ENCODE results near the gene SERINC5.
"Not testable (repeated sequence)": the region's sequence is repeated elsewhere in the genome, so short reads cannot be mapped to it uniquely, and the experiment has no call there.

The SERINC5 gene

GRCh38 chr5:80276186-80276585 lies 20.3 kb upstream of the SERINC5 start:
- no peak for TF ChIP-seq JUND (IDR thresholded peaks at IDR 0.05; ENCODE audit: low read depth)
- no peak for DNase-seq (ENCODE audit: low read depth in 1 of 2, low spot score in 1 of 2)
- in situ Hi-C loops (cut with HindIII; ENCODE audit: low pct_unique_long_range_greater_than_20kb, low sequenced_read_pairs): no loop called here

- DNase-seq (ENCODE audit: low read depth in 1 of 2, low spot score in 1 of 2): peak in 1 of 2 experiments; percentile 45
- in situ Hi-C loops (cut with HindIII; ENCODE audit: low pct_unique_long_range_greater_than_20kb, low sequenced_read_pairs): no loop called here
Observed at GRCh38 chr5:80275347-80275746, 19.5 kb upstream of the SERINC5 start.

GRCh38 chr5:80270543-80270942 lies 14.7 kb upstream of the SERINC5 start:
- in situ Hi-C loops (cut with HindIII; ENCODE audit: low pct_unique_long_range_greater_than_20kb, low sequenced_read_pairs): not testable (repeated sequence)

More at GRCh38 chr5:80275347-80275746, 19.5 kb upstream of the SERINC5 start:
- TF ChIP-seq JUND (IDR thresholded peaks at IDR 0.05; ENCODE audit: low read depth): no peak

GRCh38 chr5:80269991-80270438 lies 14.2 kb upstream of the SERINC5 start:
- no peak for TF ChIP-seq JUND (IDR thresholded peaks at IDR 0.05; ENCODE audit: low read depth)
- DNase-seq (ENCODE audit: low read depth in 1 of 2, low spot score in 1 of 2): no peak
- in situ Hi-C loops (cut with HindIII; ENCODE audit: low pct_unique_long_range_greater_than_20kb, low sequenced_read_pairs): no loop called here

More at GRCh38 chr5:80270543-80270942, 14.7 kb upstream of the SERINC5 start:
- DNase-seq (ENCODE audit: low read depth in 1 of 2, low spot score in 1 of 2): not testable (repeated sequence)

DNA sequence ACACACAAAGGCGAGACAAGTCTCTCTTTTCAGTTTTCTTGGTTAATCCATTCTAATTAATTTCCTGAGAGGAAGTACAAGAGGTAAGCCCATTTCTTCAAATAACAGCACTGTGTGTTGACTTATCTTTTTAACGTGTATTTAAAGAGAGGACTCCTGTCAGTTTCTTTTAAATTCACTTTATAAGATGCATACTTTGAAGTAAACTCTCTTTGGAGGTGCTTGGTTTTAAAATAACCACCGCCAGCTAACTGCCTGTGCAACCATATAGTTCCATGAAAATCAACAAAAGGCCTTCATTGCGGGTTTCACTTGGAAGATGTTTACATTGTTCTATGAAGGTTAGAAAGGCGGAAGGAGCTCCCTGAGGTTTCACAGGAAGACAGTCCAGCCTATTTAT lies 13.1 kb upstream of the SERINC5 start:
- in situ Hi-C loops (cut with HindIII; ENCODE audit: low pct_unique_long_range_greater_than_20kb, low sequenced_read_pairs): no loop called here
- TF ChIP-seq JUND (IDR thresholded peaks at IDR 0.05; ENCODE audit: low read depth): no peak
- no peak for DNase-seq (ENCODE audit: low read depth in 1 of 2, low spot score in 1 of 2)

DNA sequence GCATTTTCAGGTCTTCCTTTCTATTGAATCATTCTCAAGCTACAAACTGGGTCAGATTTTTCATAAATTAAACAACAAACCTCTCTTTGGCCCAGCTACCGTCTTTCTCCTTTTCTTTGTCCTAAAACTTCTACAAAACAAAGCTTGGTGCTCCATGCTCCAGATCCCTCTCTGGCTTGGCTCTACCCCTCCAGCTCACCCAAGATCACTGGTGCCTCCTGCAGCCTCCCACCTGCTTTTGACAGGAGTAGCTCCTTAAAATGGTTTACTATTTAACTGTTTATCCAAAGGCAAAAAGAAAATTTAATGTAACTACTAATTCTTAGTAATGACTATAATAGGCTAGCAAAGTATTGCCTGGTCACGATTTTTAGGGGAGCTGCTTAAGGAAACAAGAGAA lies 10.7 kb upstream of the SERINC5 start:
- no peak for TF ChIP-seq JUND (IDR thresholded peaks at IDR 0.05; ENCODE audit: low read depth)
- in situ Hi-C loops (cut with HindIII; ENCODE audit: low pct_unique_long_range_greater_than_20kb, low sequenced_read_pairs): no loop called here
- no peak for DNase-seq (ENCODE audit: low read depth in 1 of 2, low spot score in 1 of 2)

DNA sequence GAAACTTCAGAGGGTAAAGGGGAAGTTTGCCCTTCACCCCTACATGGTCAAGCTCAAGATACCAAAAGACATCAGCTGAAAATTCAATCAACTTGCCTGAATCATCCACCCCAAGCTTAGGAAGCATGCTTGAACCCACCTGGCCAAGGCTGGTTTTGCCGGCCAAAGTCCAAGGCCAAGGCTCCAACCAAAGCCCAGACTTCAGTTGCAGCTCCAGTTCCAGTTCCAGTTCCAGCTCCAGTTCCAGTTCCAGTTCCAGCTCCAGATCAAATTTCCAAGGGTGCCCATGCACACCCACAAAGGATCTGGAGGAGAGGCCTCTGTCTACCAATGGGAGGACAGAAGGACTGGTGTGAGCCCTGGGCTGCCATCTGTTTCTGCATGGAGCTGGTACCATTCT lies 4.6 kb upstream of the SERINC5 start:
- peak in 1 of 2 experiments; percentile 45 for DNase-seq (ENCODE audit: low read depth in 1 of 2, low spot score in 1 of 2)
- in situ Hi-C loops (cut with HindIII; ENCODE audit: low pct_unique_long_range_greater_than_20kb, low sequenced_read_pairs): no loop called here
- TF ChIP-seq JUND (IDR thresholded peaks at IDR 0.05; ENCODE audit: low read depth): no peak

- no peak for DNase-seq (ENCODE audit: low read depth in 1 of 2, low spot score in 1 of 2)
- in situ Hi-C loops (cut with HindIII; ENCODE audit: low pct_unique_long_range_greater_than_20kb, low sequenced_read_pairs): no loop called here
- no peak for TF ChIP-seq JUND (IDR thresholded peaks at IDR 0.05; ENCODE audit: low read depth)
Observed at GRCh38 chr5:80259511-80260203, 3.8 kb upstream of the SERINC5 start.

- DNase-seq (ENCODE audit: low read depth in 1 of 2, low spot score in 1 of 2): peak; percentile 63 to 68
- in situ Hi-C loops (cut with HindIII; ENCODE audit: low pct_unique_long_range_greater_than_20kb, low sequenced_read_pairs): no loop called here
- no peak for TF ChIP-seq JUND (IDR thresholded peaks at IDR 0.05; ENCODE audit: low read depth)
Observed at GRCh38 chr5:80255431-80255810, 427 bp downstream of the SERINC5 start.

GRCh38 chr5:80254767-80255430 lies 949 bp downstream of the SERINC5 start:
- in situ Hi-C loops (cut with HindIII; ENCODE audit: low pct_unique_long_range_greater_than_20kb, low sequenced_read_pairs): no loop called here
- no peak for TF ChIP-seq JUND (IDR thresholded peaks at IDR 0.05; ENCODE audit: low read depth)
- peak in 1 of 2 experiments; percentile 35 for DNase-seq (ENCODE audit: low read depth in 1 of 2, low spot score in 1 of 2)

DNA sequence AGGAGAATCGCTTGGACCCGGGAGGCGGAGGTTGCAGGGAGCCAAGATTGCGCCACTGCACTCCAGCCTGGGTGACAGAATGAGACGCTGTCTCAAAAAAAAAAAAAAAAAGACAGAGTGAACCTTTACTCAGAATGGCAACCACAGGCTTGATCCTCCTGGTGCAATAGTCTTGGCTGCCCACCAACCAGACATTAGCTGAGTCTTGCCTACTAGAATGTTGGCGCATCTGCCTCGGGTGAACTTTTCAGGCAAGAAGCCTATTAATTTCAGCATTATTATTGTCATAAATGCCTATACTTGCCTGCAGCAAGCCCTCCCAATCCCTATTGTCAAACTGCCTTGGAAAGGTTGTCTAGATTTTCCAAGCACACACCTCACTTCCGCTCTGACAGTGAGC lies 4.2 kb downstream of the SERINC5 start:
- in situ Hi-C loops (cut with HindIII; ENCODE audit: low pct_unique_long_range_greater_than_20kb, low sequenced_read_pairs): no loop called here
- TF ChIP-seq JUND (IDR thresholded peaks at IDR 0.05; ENCODE audit: low read depth): no peak
- DNase-seq (ENCODE audit: low read depth in 1 of 2, low spot score in 1 of 2): no peak

- no peak for TF ChIP-seq JUND (IDR thresholded peaks at IDR 0.05; ENCODE audit: low read depth)
- DNase-seq (ENCODE audit: low read depth in 1 of 2, low spot score in 1 of 2): no peak
- in situ Hi-C loops (cut with HindIII; ENCODE audit: low pct_unique_long_range_greater_than_20kb, low sequenced_read_pairs): no loop called here
Observed at GRCh38 chr5:80250801-80251200, 5.0 kb downstream of the SERINC5 start.

DNA sequence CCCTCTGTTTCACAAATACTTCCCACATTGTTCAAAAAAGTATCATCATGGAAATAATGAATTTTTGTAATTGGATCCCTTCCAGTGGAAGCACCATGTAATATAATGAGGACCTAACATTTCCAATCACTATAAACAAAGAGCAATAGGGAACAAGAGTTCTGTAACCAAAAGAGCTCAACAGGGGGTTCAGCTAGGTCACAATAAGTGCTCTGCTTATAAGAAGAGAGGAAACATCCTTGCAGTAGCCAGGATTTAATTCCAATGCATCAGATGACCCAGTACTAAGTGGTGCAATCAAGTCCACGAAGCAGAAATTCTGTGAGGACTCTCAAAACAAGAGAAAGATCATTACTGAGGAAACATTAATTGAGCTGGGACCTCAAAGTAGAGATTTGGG lies 5.9 kb downstream of the SERINC5 start:
- in situ Hi-C loops (cut with HindIII; ENCODE audit: low pct_unique_long_range_greater_than_20kb, low sequenced_read_pairs): no loop called here
- no peak for DNase-seq (ENCODE audit: low read depth in 1 of 2, low spot score in 1 of 2)
- no peak for TF ChIP-seq JUND (IDR thresholded peaks at IDR 0.05; ENCODE audit: low read depth)

Data from T47D (cell line).